ENCODE results near the gene PXDN.
"Not testable (repeated sequence)": the region's sequence is repeated elsewhere in the genome, so short reads cannot be mapped to it uniquely, and the experiment has no call there.

The PXDN gene

DNA sequence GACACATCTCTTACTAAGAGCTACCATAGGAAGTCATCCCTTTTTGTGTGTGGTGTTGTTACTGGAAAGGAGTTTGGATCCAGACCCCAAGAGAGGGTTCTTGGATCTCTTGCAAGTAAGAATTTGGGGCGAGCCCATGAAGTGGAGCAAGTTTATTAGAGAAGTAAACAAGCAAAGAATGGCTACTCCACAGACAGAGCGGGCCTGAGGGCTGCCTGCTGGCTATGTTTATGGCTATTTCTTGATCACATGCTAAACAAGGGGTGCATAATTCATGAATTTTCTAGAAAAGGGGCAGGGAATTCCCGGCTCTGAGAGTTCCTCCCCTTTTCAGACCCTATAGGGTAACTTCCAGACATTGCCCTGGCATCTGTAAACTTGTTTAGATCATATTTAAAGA lies 30.6 kb upstream of the PXDN start:
- DNase-seq (ENCODE audit: low read depth in 2 of 2), result no peak

DNA sequence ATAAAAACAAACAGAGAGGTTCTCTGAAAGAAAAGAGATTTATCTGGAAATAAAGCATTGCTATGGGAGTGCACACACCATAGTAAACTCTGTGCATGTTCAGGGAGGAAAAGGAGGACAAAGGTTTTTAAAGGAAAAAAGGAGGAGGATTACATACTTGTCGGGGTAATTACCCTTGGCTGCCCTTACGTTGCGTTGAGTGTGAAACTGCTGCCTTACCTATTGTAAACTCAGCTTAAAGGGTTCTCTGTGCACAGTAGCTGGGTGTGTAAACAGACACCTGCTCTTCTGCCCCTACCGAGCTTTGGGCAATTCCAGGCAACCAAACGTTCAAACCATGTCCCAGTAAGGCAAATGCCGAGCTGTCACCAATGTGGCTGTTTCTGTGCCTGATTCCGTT lies 29.6 kb upstream of the PXDN start:
- DNase-seq (ENCODE audit: low read depth in 2 of 2), result no peak

DNA sequence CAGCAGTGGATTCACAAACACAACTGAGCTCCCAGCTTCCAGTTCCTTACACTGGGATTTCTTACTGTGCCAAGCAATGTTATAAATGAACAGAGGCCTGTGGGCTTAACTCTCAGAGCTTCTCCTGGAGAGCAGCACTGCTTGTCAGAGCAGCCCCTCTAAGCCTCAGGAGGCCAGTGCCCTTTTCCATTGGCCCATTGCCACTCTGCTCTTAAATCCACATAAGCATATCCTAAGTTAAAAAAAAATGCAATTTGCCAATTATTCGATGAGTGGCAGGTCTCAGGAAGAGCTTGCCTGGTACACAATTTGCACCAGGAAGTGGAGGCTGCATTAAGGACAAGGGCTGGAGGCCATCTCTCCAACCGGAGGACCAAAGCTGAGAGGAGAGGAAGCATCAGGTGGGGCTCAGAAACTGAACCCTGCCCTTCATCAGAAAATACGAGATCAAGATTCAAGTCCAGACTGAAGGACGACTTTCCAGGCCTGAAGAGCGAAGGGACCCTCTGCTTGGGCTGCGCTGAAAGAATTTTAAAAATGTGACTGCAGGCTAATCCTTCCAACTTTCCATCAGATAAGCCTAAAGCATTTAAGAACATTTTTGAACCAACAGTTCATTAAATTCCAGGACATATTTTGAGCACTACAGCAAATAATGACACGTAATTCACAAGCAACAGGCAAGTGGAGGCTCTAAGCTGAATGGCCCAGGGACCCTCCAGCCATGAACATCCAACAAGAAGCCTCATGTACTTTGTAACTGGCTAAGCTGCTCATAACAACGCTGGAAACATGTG lies 28.4 kb upstream of the PXDN start:
- no peak for DNase-seq (ENCODE audit: low read depth in 2 of 2)

DNA sequence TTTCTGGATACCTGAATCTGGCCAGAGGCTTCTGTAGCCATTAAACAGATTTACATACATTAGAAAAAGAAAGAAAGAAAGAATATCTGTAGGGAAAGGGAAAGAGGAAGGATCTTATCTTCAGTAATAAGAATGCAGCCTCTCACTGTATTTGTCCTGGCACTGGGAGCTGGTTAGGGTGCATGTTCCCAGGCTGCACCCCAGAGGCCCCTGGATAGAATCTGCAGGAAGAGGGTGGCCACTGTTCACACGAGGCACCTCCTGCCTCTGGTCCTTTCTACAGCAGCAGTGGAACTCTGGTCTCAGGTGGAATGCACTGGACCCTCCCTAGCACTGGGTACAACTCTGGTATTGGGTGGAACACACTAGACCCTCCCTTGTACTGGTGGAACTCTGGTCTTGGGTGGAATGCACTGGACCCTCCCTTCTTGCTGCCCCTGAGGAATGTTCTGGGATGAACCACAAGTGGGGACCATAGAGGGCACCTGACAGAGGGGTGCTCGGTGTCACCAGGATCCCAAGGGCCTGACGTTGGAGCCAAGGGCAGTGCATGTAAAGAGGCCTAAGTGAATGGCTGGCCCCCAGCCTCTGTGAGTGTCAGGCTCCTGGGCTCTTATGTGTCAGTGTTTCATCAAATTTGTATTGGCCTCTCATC lies 27.4 kb upstream of the PXDN start:
- no peak for DNase-seq (ENCODE audit: low read depth in 2 of 2)

DNA sequence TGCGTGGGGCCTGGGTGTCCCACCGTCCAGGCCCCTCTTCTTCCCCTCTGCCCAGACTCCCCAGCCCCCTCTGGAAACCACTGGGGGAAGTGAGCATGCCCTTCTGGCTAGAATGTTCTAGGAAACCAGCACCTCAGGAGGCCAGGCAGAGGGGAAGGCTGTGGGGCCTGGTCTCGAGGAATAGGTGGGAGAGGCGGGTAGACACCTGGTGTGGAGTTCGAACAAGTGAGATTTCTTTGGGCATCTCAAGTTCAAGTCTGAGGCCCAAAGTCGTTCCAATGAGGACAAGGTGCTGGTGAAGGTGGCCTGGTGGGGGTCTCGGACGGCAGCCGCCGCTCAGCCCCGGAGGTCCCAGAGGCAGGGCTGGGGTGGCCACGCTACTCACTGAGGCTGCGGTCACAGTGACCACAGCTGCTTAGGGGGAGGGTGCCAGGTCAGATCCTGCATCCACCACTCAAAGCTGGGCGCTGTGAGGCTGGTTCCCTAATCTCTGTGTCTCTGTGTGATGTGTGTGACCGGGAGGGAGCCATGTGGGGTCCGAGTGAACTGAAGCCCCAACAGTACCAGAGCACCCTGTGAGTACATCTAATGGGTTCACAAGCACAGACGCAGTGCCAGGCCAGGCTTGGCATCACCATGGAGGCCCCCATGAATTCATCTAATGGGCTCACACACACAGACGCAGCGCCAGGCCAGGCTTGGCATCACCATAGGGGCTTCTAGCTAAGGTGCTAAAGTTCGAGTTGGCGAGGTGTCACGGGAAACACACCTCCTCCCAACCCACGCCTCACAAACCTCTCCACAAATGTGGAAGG lies 26.5 kb upstream of the PXDN start:
- DNase-seq (ENCODE audit: low read depth in 2 of 2), result no peak

DNA sequence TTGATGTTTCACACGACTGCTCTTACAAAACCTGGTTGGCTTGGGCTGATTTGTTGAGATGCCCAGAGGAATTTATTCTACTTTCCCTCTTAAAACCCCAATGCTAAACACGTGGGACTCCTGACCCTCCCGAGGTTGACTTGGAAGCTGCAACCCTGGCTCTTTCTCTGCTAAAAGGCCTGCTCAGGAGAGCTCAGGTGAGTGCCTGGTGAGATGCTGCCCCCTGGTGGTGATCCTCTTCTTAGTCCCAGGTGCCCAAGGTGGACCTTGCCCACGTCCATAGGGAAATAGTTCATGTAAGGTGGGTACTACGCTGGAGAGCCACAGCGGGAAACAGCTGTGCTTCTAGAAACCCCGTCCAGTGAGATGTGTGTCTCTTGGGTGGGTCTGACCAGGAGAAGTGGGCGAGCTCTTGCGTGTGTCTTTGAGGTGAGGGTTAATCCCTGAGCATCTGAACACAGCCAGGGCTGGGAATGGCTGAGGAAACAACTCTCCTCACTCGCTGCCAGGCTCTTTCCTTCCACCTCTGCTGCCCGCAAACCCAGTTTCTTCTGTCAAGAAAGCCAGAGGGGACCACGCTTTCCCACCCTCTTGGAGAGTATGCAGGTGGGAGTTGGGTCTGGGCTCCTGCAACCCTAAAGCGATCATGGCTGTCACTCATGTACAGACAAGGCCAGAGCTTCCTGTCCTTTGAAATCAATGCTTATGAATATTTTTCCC lies 25.5 kb upstream of the PXDN start:
- DNase-seq (ENCODE audit: low read depth in 2 of 2), result peak; percentile 21 to 37

DNA sequence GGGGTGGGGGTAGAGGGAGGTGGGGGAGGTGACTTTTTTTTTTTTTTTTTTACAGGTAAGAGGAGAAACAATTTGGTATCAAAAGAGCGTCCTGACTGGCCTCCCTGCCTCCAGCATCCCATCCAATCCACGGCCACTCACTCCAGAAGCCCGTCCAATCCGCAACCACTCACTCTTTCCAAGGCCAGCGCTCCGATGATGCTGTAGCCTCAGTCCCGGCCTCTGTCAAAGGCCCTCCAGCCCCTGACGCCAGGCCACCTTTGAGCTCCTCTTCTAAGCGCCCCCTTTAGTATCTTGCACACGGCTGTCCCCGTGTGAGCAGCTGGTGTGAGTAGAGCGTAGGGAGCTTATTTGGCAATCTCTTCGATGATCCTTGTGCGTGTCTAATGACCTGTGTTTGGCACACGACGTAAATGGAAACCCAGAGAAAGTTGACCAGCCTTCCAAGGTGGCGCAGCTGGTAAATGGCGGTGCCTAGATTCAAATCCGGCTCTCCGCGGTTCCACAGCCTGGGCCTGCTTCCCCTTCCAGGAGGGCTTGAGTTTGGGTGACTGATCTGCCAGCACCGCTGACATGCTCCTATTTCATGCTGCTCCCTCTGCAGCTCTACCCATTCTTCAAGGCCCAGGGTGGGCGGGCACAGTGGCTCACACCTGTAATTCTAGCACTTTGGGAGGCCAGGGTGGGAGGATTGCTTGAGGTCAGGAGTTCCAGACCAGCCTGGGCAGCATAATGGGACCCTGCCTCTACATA lies 23.8 kb upstream of the PXDN start:
- no peak for DNase-seq (ENCODE audit: low read depth in 2 of 2)

DNA sequence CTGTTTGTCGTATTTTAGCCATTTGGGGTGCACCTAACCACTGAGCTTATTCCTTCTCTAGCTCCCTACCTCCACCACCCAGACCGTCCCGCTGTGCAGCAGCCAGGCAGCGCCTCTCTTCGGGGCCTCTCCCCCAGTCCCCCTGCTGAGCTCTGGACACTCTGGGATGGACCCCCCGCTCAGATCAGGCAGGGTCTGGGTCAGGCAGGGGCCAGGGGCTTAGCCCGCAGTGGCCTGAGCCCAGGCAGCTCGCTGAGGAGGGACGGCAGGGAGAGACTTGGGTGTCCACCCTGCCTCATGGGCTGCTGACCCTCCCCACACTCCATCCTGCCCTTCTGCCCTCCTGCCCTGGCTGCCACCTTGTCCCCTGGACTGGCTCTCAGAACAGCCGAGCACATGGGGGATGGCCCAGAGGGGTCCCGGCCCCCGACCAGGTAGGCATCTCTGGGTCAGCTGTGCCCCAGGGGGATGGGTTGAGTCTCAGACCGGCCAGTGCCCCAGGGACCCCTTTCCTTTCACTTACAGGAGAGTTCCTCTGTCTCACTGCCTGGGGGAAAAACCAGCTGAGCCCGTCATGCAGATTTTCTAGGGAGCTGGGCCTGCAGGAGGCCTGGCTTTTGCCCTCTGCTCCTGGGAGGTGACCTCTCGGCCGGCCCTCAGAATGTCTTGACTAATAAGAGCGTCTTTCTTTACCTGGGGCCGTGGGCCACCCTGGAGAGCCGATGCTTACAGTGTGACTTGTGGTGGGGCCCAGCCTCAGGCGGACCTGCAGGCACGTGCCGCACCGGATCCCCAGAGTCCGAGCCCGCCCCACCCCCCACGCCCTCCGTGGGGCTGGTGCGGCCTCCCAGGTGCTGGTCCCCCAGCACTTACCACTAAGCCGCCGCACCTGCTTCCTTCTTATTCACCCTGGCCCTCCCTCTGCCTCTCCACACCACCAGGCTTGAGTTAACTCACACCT lies 22.8 kb upstream of the PXDN start:
- no peak for DNase-seq (ENCODE audit: low read depth in 2 of 2)

DNA sequence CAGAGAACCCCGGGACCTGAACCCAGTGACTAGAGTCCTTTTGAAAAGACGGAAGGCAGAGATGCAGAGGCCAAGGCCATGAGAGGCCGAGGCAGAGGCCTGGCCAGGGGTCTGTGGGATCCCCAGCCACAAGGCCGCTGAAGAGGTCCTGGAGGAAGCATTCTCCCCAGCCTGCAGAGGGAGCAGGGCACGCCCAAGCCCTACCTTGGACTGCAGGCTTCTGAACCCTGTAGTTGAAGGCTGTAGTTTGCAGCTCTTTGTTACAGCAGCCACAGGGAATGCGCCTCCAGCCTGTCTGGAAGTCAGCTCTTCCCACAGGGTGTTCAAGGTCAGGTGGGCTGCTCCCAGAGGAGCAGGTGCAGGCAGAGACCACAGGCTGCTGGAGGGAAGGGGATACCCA lies 22.1 kb upstream of the PXDN start:
- no peak for DNase-seq (ENCODE audit: low read depth in 2 of 2)

DNA sequence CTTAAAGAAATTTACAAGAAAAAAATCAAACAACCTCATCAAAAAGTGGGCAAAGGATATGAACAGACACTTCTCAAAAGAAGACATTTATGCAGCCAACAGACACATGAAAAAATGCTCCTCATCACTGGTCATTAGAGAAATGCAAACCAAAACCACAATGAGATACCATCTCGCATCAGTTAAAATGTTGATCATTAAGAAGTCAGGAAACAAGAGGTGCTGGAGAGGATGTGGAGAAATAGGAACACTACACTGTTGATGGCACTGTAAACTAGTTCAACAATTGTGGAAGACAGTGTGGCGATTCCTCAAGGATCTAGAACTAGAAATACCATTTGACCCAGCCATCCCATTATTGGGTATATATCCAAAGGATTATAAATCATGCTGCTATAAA lies 20.9 kb upstream of the PXDN start:
- not testable (repeated sequence) for DNase-seq (ENCODE audit: low read depth in 2 of 2)

DNA sequence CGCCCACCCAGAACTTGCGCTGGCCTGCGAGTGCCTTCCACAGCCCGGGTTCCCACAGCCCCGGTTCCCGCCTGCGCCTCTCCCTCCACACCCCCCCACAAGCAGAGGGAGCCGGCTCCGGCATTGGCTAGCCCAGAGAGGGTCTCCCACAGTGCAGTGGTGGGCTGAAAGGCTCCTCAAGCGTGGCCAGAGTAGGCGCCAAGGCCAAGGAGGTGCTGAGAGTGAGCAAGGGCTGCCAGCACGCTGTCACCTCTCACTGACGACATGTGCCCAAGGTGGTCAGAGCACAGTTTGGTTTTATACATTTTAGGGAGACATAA lies 15.3 kb upstream of the PXDN start:
- DNase-seq (ENCODE audit: low read depth in 2 of 2), result no peak

DNA sequence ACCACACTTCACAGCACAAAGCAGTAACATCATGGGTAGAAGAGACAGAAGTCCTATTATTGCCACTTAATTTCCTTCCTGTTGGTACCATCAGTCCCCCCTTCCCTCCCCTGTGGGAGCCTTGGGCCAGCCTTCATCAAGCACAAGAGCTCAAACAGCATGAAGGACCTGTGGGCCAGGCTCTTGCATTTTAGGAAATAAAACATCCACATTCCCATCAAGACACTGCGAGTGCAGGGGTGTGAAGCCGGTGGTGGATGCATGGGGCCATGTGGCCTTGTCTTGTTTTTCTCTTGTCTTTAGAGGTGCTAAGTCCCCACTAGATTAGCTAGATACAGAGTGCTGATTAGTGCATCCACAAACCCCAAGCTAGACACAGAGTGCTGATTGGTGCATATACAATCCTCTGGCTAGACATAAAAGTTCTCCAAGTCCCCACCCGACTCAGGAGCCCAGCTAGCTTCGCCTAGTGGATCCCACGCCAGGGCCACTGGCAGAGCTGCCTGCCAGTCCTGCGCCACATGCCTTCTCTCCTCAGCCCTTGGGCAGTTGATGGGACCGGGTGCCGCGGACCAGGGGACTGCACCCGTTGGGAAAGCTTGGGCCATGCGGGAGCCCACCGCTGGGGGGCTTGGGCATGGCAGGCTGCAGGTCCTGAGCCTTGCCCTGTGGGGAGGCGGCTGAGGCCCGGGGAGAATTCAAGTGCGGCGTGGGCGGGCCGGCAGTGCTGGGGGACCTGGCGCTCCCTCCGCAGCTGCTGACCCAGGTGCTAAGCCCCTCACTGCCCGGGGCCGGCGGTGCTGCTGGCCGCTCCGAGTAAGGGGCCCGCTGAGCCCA lies 14.7 kb upstream of the PXDN start:
- no peak for DNase-seq (ENCODE audit: low read depth in 2 of 2)

DNA sequence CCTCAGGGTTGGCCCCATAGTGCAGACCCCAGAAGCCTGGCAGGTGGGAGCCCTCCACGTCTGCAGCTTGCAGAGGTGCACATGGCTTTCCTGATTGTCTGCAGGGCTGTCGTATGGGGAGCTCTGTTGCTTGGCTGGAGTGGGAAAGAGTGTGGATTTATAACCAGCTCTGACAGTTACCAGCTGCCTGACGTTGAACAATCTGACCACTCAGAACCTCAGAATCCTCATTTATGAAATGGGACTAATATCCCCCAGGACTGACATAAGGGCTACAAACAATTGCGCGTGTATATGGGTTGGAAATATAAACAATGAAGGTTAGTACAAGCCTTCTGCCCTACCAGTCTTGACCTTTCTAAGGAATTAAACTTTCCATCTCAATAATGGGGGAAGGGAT lies 13.9 kb upstream of the PXDN start:
- no peak for DNase-seq (ENCODE audit: low read depth in 2 of 2)

DNA sequence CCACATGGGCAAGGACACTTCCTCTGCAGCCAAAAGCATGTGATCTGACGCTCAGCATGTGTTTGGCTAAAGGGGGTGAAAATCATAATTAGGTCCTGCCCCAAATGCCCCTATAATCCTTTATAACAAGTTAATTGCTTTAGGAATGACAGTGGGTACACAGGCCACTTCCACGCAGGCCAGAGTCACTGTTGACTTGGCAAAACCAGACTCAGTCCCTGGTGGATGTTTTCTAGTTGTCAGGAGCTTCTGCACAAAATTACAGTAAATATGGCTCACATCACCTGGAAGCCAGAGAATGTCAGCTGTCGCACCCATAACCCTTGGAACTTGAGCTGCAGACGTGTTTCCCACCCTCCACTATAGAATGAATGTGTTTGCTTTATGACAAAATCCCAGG lies 13.3 kb upstream of the PXDN start:
- DNase-seq (ENCODE audit: low read depth in 2 of 2), result no peak

DNA sequence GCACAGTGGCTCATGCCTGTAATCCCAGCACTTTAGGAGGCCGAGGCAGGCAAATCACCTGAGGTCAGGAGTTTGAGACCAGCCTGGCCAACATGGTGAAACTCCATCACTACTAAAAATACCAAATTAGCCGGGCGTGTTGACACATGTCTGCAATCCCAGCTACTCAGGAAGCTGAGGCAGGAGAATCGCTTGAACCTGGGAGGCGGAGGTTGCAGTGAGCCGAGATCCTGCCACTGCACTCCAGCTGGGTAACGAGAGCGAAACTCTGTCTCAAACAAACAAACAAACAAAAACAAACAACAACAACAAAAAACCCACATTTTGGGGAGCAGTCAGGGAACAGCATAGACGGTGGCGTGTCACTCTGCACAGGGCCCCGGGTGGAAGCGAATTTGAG lies 12.8 kb upstream of the PXDN start:
- DNase-seq (ENCODE audit: low read depth in 2 of 2), result not testable (repeated sequence)

DNA sequence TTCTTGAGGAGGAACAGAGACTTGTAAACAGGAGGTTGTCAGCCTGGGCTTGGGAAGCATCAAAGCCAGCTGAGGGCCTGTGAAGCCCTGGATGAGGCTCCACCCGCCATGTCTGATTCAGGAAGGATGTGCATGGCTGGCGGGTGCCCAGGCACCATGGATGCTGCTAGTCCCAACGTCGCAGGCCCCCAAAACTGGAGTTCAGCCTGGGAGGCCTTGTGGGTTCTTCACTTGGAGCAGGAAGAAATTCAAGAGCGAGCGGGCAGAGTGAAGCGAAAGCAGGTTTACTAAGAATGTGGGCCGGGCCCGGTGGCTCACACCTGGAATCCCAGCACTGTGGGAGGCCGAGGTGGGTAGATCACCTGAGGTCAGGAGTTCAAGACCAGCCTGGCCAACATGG lies 12.1 kb upstream of the PXDN start:
- no peak for DNase-seq (ENCODE audit: low read depth in 2 of 2)

DNA sequence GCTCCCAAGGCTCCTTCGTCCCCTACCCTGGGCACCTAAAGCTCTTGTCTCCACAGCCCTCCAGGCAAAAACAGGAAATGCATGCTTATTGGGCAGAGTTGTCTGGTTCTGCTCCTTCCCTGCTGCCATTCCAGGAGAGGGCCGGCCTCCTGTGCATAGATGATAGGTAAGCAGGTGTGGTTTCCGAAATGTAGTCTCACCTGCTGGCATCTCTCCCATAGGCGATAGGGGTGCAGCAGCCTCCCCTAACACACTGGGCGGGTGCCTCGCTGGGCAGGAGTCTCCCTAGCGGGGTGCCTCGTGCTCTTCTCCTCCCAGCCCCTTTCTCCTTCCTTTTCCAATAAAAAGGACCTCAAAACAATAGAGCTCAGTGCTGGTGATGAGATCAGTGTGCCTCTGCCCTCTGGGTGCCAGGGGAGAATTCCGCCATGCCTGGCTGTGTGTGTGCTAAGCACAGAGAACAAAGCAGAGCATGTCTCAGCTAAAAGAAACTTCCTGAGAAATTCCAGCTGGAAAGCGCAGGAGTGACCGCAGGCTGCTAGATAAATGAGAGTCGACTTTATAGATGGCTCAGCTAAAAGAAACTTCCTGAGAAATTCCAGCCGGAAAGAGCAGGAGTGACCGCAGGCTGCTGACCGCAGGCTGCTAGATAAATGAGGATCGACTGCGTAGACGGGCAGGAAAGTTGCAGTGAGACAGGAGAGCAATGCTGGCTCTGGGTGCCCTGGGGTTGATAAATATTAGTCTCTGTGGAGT lies 11.3 kb upstream of the PXDN start:
- DNase-seq (ENCODE audit: low read depth in 2 of 2), result no peak

DNA sequence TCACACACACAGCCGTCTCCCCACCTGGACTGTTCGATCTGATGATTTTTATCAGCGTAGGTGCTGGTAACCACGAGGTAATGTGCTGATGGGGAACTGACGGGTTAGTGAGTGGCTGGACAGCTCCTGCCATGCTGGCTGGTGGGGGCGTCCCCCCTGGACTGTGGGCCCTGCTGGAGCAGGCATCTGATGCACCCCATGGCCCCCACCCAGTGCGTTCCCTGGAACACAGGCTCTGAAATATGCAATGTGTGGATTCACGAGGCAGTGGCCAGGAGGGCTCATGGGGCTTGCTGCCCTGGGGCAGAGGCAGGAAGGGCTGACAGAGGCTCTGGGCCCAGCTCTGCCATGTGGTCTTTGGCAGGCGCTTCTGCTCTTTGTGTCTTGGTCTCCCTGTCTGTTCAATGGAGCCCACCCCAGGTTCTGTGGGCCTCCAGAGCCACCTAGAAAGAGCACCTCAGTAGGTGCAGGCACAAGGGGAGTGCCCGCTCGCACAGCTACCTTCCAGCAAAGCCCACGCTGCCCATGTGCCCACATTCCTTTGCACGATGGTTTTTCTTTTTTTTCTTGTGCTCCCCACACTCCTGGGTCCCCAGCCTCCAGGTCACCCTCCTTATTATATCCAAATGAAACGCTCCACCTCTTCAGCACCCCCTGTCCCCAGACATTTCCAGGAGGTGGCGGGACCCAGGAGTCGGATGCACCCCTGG lies 10.3 kb upstream of the PXDN start:
- no peak for DNase-seq (ENCODE audit: low read depth in 2 of 2)
